NCI-H2081 treated with DMSO at 0.1 percent for 48 hours (cell line): ENCODE results near the gene PRR13.
"Not testable (repeated sequence)": the region's sequence is repeated elsewhere in the genome, so short reads cannot be mapped to it uniquely, and the experiment has no call there.

ENCODE experiments used
- DNase-seq: peaks from one replicate; lab custom pipeline; 2025; lab: John Stamatoyannopoulos, UW

Gene PRR13

DNA sequence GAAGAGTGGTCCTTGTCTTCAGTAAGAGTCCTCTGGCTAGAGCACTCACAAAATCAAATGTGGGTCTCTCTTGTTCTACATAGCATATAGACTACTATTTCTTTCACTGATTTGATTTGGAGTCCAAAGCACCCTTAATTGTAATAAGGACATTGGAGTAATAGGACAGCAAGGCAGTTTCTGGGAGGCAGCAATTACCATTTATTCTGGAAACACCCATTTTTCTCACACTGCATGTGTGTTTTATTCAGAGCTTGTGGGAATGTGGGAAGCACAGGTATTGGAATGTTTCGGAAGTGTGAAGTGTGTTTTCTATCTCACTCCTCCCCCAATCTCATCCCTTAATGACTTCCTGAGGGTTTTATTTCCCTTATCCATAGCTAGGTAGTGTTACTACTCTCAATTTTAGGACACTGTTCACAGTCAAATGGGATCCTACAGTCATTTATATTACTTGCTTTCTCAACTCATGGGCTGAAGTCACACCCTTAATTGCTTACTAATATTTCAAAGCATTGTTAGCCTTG lies 30.6 kb downstream of the PRR13 start:
- DNase-seq, result no peak

DNA sequence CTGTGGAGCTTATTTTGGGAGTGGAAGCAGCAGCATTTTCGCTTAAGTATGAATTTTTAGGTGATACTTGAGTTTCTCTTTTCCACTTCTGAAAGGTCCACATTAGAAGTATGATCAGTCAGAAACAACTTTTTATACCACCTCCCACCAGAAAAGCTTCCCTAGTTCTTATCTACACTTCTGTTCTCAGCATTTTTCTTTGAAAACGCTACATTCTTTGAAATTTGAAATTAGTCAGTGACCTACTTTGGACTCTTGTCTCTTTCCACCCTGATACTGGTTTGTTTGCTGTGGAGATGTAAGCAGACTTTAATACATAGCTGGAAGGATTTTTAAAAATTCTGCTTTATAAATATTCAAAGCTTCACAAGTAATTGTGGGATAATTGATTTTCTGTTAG lies 32.5 kb downstream of the PRR13 start:
- no peak for DNase-seq

DNA sequence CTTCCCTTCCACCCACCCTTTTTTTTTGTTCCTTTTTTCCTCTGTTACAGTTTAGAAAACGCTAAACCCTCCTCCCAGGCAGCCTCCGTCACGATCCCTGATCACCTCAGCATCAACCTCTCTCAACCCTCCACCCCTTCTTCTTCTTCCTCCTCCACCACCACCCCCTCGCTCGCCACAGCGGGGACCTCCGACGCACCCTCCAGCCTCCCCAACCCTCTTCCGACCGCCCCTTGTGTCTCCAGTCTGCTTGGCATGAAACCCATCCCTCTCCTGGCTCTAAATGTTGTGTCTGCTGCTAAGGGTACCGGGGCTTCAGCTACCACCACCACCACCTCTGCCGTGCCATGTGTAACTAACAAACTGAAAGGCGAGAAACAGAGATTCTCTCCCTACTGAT lies 33.3 kb downstream of the PRR13 start:
- DNase-seq, result no peak

DNA sequence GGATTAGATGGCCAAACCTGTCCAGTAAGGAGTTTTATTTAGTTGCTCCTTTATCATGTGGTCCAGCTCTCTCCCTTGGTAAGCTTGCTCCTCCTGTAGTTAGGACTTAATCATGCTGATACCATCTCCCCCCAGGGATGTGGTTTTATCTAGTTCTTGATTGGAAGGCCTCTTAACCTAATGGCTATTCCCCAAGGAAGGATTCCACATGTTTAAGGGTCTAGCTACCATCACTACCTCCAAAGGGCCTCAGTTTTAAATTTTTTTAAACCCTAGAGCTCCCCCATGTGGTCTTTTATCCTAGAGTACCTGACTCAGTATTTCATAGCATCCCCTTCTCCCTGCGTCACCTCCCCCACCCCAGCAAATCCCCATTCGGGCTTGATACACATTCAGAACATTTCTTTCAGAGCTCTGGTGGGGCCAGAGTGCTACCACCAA lies 35.3 kb downstream of the PRR13 start:
- DNase-seq, result no peak

DNA sequence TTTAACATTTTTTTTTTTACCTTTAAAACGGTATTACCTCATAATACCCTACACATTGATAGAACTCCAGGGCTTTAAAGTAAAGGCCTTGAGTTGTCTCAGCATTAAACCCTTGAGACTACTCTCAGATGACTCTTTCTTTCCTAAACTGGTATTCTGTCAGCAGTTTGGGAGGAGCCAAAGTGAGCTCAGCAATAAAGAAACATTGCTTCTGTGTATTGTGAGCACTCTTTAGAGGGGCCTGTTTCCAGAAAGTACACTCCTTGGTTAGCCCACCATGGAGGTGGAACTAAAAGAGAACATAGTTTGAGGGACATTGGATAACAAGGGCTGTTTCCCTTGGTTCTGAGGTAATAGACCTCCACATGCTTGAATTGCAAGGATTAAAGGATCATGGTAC lies 37.3 kb downstream of the PRR13 start:
- no peak for DNase-seq

DNA sequence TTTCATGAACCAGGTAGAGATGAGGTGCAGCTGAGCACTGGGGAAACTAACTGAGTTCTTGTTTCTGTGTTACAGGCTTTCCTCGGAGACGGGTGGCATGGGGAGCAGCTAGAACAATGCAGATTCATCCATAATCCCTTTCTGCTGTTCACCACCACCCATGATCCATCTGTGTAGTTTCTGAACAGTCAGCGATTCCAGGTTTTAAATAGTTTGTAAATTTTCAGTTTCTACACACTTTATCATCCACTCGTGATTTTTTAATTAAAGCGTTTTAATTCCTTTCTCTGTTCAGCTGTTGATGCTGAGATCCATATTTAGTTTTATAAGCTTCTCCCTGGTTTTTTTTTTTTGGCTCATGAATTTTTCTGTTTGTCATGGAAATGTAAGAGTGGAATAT lies 37.8 kb downstream of the PRR13 start:
- no peak for DNase-seq

DNA sequence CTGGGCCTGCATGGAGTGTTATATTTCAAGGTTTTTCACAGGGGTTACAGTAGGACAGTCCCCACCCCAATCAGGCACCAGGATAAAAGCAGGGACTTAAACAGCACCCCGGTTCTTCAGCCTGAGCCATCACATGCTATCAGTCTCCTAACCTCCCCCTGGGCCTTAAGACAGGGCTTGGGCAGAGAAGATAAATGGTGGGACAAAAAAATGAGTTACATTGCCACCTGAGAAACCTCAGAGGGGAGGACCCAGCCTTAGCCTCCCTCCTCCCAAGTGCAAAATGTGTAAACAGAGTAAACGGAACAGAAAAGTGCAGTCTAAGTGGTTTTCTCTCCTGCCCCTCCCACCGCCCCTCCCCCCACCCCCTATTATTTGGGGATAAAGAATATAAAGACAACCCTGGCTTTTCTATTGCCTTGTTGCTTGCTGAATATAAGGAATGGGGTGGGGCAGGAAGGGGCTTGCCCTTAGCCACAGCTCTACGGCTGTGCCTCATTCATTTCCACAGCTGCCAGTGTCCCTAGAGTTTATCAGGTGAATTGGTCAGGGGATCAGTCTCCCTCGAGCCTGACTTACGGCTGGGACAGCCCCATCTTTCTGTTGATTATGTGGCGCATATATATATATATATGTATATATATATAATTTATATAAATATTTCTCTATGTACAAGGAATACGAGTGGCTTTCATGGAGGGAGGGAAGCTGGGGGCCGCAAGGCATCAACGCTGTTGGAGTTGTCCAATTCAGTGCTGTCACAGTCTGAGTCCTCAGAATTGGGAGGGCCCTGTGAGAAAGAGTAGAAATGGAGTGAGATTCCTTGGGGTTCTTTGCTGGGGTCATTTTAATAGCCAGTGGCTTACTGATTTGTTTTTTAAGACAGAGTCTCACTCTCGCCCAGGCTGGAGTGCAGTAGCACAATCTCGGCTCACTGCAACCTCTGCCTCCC lies 39.2 kb downstream of the PRR13 start:
- no peak for DNase-seq

DNA sequence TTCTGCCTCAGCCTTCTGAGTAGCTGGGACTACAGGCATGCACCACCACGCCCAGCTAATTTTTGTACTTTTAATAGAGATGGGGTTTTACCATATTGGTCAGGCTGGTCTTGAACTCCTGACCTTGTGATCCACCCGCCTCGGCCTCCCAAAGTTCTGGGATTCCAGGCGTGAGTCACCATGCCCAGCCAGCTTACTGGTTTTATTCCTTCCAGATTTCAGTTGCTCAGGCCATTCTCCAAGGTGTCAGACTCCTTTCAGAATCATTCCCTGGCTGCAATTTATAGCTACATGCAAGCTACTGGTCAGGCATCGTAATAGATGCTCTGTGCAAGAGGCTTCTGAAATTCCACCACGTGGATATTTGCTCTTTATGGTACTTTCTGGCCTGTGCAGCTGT lies 39.9 kb downstream of the PRR13 start:
- not testable (repeated sequence) for DNase-seq

DNA sequence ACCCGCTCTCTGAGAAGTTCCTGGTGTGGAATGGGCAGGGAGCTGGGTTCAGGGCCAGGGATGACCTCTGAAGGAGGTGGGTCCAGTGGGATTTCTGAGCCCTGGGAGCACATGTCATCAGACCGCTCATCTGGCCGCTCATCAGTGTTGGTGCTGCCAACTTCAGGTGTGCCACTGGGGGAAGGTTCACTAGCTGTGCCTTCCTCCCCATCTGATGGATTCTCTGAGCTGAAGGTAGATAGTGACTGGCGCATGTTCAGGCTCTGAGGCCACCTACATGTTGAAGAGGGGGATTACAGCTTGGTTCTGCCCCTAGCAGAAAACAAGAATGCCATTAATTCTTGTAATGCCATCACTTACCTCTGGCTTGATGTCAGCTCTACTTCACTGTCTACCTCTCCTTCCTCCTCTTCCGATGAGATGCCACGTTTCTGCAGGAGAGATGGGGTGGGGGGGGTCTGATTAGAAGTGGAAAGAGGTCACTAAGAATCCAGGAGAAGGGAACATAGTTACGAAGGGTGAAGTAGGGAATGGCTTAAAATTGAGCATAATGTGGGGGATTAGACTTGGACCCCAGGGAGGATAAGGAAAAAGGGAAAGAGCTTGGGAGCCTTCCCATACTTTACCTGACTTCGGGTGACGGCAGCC lies 40.5 kb downstream of the PRR13 start:
- DNase-seq, result no peak

DNA sequence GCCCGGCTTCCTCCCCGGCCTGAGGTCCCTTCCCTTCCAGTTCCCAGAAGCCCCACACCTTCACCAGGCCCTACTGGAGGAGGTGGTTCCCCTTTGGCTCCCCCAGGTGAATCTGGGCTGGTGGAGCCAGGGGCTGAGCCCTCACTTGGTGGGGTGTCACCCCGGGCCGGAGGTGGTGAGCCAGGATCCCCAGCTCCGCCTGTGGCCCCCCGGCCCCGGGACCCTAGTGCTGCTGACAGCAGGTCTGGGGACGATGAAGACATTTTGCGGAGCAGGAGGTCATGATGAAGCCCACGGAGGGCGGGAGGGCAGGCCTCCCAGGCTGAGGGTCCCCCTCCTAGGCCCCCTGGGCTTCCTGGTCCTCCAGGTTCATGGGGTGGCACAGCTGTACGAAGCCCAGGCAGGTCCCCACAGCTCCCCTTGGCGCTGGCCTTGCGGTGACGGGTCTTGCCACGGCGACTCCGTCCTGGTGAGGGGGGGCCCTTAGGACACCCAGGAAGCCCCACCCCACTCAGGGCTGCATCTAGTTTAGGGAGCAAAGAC lies 41.2 kb downstream of the PRR13 start:
- no peak for DNase-seq

DNA sequence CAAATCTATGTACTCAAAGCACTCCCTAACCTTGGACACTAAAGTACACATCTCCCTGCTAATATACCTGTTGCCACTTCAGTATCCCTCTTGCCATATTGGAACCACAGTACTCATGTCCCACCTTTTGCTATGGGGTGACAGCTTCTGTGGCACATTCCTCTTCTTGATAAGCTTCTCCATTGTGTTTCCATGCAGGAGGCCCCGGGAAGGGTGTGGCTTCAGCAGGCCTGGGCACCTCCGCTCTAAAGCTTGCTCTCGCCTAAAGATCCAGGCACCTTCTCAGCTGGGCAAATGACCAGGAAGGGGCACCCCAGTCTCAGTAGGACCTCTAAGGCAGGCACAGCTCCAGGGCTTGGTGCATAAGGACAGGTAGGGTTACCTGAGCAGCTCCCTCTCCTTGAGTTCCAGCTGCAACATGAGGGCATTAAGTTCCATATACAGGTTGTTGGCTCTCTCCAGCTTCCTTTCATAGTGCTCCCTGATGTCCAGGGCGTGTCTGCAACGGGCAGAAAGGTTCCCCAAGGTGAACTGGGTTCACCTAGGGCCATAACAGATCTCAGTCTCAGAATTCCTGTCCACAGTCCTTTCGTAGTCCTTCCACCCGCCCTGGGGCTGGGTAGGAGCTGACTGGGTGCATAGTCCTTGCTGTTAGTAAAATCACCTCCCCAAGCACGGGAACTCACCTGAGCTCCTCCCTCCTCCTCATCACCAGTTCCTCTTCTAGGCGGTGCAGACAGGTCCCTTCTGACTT lies 41.9 kb downstream of the PRR13 start:
- no peak for DNase-seq

DNA sequence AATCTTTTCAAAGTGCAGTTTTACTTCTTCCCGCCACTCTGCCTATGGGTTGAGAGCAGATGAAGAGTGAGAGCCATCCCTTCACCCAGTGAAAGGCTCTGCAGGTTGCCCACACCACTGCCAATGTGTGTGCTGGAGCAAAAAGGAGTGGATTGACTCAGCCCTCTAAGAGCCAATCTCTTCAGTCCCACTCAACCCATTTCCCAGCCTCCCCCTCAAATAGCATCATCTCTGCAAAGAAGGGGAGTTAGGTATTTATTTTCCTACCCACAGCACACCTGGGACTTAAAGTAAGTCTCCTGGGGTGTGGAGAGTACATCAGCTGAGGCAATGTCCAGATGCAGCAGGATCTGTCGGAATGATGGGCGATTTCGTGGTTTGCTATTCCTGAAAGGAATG lies 42.4 kb downstream of the PRR13 start:
- no peak for DNase-seq

DNA sequence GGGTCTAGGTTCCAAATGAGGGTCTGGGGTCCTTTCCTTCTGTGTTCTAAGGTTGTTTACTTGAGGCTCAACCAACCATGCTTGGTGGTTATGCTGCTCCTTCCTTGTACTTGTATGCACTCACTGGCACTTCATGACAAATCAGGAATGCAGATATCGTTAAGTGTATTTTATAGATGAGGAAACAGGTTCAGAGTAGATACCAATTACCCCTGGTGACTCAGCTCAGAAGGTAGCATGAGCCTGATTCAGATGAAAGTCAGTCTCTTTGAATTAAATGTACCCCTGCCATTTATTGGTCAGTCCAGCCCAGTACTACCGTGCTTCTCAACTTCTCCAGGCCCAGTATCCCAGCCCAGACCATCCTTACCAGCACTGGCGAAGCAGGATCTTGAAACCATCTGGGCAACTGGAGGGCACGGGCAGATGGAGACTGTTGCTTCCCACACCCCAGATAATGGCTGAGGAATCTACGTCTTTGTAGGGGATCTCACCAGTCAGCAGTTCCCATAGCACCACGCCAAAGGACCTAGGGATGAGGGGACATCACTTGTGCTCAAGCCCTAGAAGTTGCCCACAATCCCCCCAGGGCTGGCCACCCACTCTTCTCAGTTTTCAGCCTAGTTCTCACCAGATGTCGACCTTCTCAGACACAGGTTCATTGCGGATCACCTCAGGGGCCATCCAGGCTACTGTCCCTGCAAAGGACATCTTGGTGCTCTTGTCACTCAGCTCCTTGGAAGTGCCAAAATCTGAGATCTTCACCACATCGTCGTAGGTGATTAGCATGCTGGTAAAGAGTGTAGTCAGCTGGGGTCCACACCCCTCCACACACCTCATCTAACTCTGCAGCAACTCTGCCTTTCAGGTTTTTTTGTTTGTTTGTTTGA lies 43.4 kb downstream of the PRR13 start:
- DNase-seq, result no peak

DNA sequence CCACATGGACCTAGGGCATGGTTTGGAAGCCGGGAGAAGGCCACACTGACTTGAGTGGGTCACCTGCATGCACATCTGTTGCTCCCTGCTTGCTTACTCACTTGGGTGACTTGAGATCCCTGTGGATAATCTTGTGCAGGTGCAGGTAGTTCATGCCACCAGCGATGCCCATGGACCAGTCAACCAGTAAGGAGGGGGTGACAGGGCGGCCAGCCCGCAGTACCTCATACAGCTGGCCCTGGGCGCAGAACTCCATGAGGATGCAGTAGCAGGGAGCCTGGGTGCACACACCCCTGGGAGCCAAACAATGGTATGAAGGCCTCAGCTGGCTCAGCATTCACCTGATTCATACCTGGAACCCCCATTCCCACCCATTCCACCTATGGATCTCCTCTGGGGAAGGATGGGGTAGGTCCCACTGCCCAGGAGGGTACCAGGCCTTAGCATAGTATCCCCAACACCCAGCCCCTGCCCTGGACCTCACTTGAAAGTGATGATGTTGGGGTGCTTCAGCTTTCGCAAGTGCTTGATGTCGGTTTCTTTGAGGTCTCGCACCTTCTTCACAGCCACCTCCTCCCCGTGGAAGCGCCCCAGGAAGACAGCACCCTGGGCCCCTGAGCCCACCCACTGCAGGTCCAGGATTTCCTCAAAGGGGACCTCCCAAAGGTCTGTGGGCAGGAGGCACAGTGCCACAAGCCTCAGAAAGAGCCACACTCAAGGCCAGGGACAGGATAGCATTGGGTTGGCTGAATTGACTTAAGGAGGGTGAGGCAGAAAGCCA lies 44.6 kb downstream of the PRR13 start:
- no peak for DNase-seq

DNA sequence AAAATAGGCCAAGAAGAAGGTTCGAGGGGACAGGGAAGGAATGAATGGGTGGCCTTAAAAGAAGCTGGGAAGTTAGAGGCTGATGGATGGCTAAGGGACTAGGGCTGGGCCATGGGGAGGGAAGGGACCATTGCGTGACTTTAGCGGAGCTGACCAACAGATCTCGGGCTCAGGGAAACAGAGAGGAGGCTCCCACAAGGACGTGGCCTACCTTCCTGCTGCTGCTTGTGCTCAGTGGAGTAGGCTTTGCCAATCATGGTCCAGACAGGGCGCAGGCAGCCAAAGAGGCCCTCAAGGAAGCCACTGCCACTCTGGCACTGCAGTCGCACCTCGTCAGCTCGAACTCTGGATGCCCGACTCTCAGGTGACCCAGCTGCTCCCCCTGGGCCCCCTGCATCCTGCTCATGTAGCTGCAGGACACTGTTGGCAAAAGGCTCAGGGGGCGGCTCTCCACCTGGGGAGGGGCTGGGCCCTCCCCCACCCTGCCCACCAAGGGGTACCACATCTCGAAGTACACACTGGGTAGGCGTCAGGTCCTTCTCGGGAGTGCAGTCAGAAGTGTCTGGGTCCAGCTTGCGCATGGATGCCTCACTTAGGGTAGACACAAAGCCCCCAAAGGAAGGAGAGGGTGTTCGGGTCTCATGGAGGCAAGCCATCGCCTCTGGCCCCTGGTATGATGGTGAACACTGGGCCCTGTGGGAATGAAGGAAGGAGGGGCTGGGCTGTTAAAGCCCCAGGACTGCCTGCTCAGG lies 45.4 kb downstream of the PRR13 start:
- DNase-seq, result no peak

DNA sequence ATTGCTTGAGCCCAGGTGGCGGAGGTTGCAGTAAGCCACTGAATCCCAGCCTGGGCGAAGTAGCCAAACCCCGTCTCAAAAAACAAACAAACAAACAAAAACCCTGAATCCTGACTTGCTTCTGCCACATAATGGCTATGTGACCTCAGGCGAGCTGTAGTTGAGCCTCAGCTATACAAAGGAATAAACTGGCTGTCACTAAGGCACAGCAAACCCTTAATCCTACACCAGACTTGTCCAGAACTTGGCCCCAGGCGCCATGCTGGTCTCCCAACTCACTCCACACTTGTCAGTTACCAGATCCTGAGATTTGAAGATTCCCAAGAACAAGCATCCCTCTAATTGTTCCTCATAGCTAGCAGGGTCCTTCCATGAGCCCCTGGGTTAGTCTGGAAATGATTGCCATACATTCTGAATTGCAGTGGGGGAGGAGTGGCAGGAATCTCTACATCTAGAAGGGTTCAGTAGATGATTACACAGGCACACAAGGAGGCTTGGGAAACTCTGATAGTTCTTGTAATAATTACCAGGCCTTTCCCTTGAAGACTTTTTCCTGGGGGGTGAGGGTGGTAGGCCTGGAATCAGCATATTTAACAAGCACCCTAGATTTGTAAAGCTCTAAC lies 47.8 kb downstream of the PRR13 start:
- no peak for DNase-seq

DNA sequence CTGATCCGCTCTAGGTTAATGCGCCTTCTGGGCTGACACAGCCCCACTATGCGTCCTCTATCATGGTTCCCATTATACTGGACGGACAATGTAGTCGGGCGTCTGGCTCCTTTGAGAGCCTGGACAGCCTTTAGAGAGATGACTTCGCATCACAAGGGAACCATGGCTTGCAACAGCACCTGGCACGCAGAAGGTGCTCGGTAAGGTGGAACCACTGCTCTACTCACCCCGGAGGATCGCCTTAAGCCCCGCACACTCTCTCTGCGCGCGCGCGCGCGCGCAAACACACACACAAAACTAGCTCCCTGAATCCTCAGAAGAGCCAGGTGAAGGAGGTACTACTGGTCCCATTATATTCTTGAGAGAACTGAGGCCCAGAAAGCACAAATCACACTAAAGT lies 50.7 kb downstream of the PRR13 start:
- no peak for DNase-seq

DNA sequence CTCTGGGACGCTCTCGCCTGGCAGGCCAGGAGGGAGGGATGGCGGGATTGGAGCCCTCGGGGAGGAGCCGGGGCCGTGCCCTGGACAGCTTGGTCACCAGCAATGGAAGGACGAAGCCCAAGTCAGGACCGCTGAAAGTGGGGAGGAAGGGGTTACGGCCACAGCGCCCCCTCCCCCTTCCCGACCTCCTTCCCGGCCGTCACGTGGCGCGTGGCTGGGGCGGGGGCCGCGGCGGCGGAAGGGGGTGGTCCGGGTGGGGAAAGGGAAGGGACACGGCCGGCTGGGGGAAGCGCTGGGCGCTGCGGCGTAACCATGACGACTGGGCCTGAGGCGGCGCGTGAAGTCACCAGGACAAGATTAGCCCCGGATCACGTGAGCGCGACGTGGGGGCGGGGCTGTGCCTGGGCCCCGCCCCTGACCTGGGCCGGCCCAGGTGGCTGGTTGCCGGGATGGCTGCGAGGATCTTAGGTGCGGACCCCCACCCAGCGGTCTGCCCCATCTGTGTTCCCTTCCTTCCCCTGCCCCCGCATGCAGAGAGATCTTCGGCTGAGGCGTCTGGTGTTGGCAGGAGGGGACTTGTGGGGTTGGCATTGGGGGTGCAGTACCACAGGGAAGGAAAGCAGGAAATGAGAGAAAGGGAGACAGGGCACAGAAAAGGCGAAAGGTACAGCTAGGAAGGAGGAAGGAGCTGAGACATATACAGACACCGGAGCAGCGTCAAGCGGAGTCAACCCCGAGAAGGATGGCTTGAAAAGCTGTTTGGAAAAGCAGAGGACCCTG lies 51.5 kb downstream of the PRR13 start:
- peak; percentile 63 for DNase-seq
